Suprapubic skin (tissue), 4 donors: Measurements from ENCODE around the gene GYS2. TPM values are rescaled to one million over a fixed set of nuclear protein-coding genes. Genes with fewer than 3 reads are reported as not detected.

ENCODE experiments used
- DNase-seq, 2 donors: peaks; one replicate each; pipeline ENCODE4 v3.0.0-alpha.2; 2019; ENCODE audit warnings: low spot score in 2 of 2
- H3K27ac ChIP-seq: fragments of 200-600 bp; sonication (generic); one replicate; pipeline ENCODE4 v1.5.1; 2019
- H3K27me3 ChIP-seq: fragments of 200-600 bp; sonication (generic); one replicate; pipeline ENCODE4 v1.5.1; 2019
- H3K36me3 ChIP-seq: fragments of 200-600 bp; sonication (generic); one replicate; pipeline ENCODE4 v1.5.1; 2019
- H3K4me1 ChIP-seq: fragments of 200-600 bp; sonication (generic); one replicate; pipeline ENCODE4 v1.5.1; 2019
- H3K4me3 ChIP-seq: fragments of 200-600 bp; sonication (generic); one replicate; pipeline ENCODE4 v1.5.1; 2019; ENCODE audit warnings: mild to moderate bottlenecking
- H3K9me3 ChIP-seq: fragments of 200-600 bp; sonication (generic); one replicate; pipeline ENCODE4 v1.5.1; 2019
- CTCF ChIP-seq, 2 donors: fragments of 200-600 bp in 1 of 2; fragments of 450-650 bp in 1 of 2; sonication (generic) in 1 of 2; IDR thresholded peaks; one replicate each; pipeline ENCODE4 v1.5.1; 2016 to 2019; ENCODE audit warnings: antibody characterized with exemption in 2 of 2, mild to moderate bottlenecking in 1 of 2, moderate library complexity in 1 of 2
- EP300 ChIP-seq: sonication (generic); formaldehyde crosslinking; IDR thresholded peaks from one replicate; pipeline ENCODE4 v1.6.1; 2017; ENCODE audit warnings: antibody characterized with exemption
- POLR2A ChIP-seq, 2 donors: fragments of 450-650 bp; IDR thresholded peaks; one replicate each; pipeline ENCODE4 v1.6.1; 2017; ENCODE audit warnings: antibody characterized with exemption in 2 of 2, mild to moderate bottlenecking in 2 of 2, moderate library complexity in 2 of 2
- POLR2AphosphoS5 ChIP-seq, 3 donors: sonication (generic); formaldehyde crosslinking; IDR thresholded peaks; one replicate each; pipeline ENCODE4 v1.6.1; 2017; ENCODE audit warnings: antibody characterized with exemption in 3 of 3
- WGBS: methylation state at CpG from one replicate; pipeline ENCODE4 v1.1.5; 2018; 5-methylcytosine and 5-hydroxymethylcytosine counted together
- total RNA-seq, 4 donors: library from RNA; depleted of rRNA; stranded (reverse); fragments of >200 nt; gene quantifications; one replicate each; pipeline ENCODE4 v1.1.0, GENCODE V29; 2016

GYS2 gene
- total RNA-seq, 4 donors from 2014 or later = 0.32 TPM; not detected in 3

- no peak for DNase-seq
- no peaks in the 10 kb centered on the region for H3K27me3 ChIP-seq
- no peaks in the 10 kb centered on the region for H3K4me1 ChIP-seq
- H3K9me3 ChIP-seq = no peaks in the 10 kb centered on the region
- no peak for TF ChIP-seq EP300
- TF ChIP-seq POLR2A (IDR thresholded peaks at IDR 0.05) = no peak
- no peak for TF ChIP-seq CTCF (IDR thresholded peaks at IDR 0.05)
- TF ChIP-seq POLR2AphosphoS5 (IDR thresholded peaks at IDR 0.05) = no peak
- no peak overlapping the region for H3K27ac ChIP-seq
- H3K36me3 ChIP-seq = no peaks in the 10 kb centered on the region
- no peak overlapping the region for H3K4me3 ChIP-seq
These were observed 51.3 kb downstream of the GYS2 start for GRCh38 chr12:21553329-21553675.

GRCh38 chr12:21552635-21553328 lies 51.9 kb downstream of the GYS2 start:
- DNase-seq = no peak
- 65% methylated on average over 6 of the region's 6 CpGs for WGBS
- Histone ChIP-seq H3K27me3 (no peaks in the 10 kb centered on the region), H3K4me3 (no peak overlapping the region), H3K4me1 (no peaks in the 10 kb centered on the region), H3K27ac (no peak overlapping the region), H3K36me3 (no peaks in the 10 kb centered on the region), H3K9me3 (no peaks in the 10 kb centered on the region)
- TF ChIP-seq CTCF (IDR thresholded peaks at IDR 0.05) (no peak), POLR2AphosphoS5 (IDR thresholded peaks at IDR 0.05) (no peak), EP300 (no peak), POLR2A (IDR thresholded peaks at IDR 0.05) (no peak)

- Histone ChIP-seq H3K27me3 (no peaks in the 10 kb centered on the region), H3K9me3 (no peaks in the 10 kb centered on the region), H3K4me1 (no peaks in the 10 kb centered on the region), H3K36me3 (no peaks in the 10 kb centered on the region), H3K27ac (no peak overlapping the region), H3K4me3 (no peak overlapping the region)
- DNase-seq = no peak
- TF ChIP-seq EP300 (no peak), POLR2A (IDR thresholded peaks at IDR 0.05) (no peak), POLR2AphosphoS5 (IDR thresholded peaks at IDR 0.05) (no peak), CTCF (IDR thresholded peaks at IDR 0.05) (no peak)
- 34% methylated on average over 4 of the region's 4 CpGs for WGBS
These were observed 52.7 kb downstream of the GYS2 start for GRCh38 chr12:21551841-21552465.

- H3K4me3 ChIP-seq = no peak overlapping the region
- no peak for DNase-seq
- no peak for TF ChIP-seq CTCF (IDR thresholded peaks at IDR 0.05)
- TF ChIP-seq POLR2A (IDR thresholded peaks at IDR 0.05) = no peak
- TF ChIP-seq POLR2AphosphoS5 (IDR thresholded peaks at IDR 0.05) = no peak
- TF ChIP-seq EP300 = no peak
- H3K27ac ChIP-seq = no peak overlapping the region
- H3K27me3 ChIP-seq = no peaks in the 10 kb centered on the region
- 79% methylated on average over 1 of the region's 1 CpG for WGBS
- H3K9me3 ChIP-seq = no peaks in the 10 kb centered on the region
- no peaks in the 10 kb centered on the region for H3K4me1 ChIP-seq
- H3K36me3 ChIP-seq = no peaks in the 10 kb centered on the region
These were observed 57.2 kb downstream of the GYS2 start for GRCh38 chr12:21547437-21547836.

GRCh38 chr12:21546716-21547115 lies 57.9 kb downstream of the GYS2 start:
- Histone ChIP-seq H3K27me3 (no peaks in the 10 kb centered on the region), H3K4me1 (no peaks in the 10 kb centered on the region), H3K9me3 (no peaks in the 10 kb centered on the region), H3K36me3 (no peaks in the 10 kb centered on the region), H3K27ac (no peak overlapping the region), H3K4me3 (no peak overlapping the region)
- no peak for TF ChIP-seq POLR2A (IDR thresholded peaks at IDR 0.05)
- TF ChIP-seq POLR2AphosphoS5 (IDR thresholded peaks at IDR 0.05) = no peak
- TF ChIP-seq CTCF (IDR thresholded peaks at IDR 0.05) = no peak
- no peak for TF ChIP-seq EP300
- WGBS = 14% methylated on average over 1 of the region's 1 CpG
- no peak for DNase-seq
